Measurements from ENCODE around the gene TMEM54.
"Not testable (repeated sequence)": the region's sequence is repeated elsewhere in the genome, so short reads cannot be mapped to it uniquely, and the experiment has no call there.

TMEM54 gene

DNA sequence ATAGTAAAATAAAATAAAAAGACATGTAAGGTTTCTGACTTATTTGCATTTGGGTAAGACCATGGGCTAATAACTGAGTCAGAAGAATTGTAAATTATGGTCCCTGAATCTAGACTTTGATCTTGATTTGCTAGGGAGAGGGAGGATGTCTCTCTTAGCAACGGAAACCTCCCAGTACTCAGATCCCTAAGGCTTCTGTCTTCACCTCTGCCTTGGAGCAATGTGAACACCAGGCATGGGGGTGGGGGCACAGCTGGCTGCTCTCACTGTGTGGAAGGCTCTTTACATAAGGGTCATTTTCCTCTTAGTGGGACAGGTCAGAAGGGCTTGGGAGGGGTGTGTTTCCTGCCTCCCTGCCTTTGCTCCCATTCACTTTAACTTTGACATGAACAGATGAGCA is 17.0 kb upstream of the TMEM54 start:
- no peak for DNase-seq

- no peak for DNase-seq
These were observed 16.3 kb upstream of the TMEM54 start for GRCh38 chr1:32917521-32917920.

GRCh38 chr1:32915766-32916706 is 14.8 kb upstream of the TMEM54 start:
- DNase-seq, result no peak

- no peak for DNase-seq
These were observed 9.1 kb upstream of the TMEM54 start for GRCh38 chr1:32910319-32910718.

DNA sequence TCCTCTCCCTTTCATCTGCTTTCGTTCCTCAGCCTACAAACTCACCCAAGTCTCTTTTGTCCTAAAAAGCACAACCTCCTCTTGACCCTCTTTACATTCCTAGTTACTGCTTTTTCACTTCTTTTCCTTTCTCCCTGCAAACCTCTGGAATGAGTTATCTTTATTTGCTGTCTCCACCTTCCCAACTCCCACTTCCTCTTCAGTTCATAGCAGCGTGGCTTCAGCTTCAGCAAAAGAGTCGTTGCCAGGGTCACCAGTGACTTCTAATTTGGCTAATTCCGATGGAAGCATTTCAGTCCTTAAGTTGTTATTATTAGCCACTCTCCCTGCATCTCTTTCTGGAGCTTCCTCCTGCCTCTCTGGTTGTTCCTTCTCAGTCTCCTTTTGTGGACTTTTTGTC is 6.2 kb upstream of the TMEM54 start:
- no peak for DNase-seq

- no peak for DNase-seq
These were observed 5.5 kb upstream of the TMEM54 start for GRCh38 chr1:32906654-32907053.

DNA sequence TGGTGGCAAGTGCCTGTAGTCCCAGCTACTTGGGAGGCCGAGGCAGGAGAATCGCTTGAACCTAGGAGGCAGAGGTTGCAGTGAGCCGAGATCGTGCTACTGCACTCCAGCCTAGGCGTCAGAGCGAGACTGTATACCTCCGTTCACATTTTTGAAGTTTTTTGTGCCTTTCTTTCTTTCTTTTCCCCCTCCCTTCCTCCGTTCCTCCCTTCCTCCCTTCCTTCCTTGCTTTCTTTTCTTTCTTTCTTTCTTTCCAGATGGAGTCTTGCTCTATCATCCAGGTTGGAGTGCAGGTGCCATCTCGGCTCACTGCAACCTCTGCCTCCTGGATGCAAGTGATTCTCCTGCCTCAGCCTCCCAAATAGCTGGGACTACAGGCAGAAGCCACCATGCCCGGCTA is 4.4 kb upstream of the TMEM54 start:
- DNase-seq, result not testable (repeated sequence)

DNA sequence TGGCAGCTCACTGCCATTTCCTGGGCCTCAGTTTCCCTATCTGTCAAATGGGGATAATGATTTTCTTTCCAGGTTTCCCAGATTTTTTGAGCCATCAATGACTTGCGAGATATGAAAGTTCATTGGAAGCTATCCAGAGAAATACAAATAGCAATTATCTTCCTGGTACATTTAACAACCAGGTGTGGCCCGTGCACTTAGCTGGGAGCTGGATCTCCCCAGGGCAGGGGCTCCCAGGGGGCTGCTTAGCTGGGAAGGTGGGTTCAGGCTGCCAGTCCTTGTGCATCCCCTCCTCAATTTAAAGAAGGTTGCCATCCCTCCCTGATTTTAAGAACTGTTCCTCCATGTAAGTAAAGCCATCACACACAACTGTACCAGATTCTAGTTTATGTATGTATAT is 3.6 kb upstream of the TMEM54 start:
- DNase-seq, result no peak

DNA sequence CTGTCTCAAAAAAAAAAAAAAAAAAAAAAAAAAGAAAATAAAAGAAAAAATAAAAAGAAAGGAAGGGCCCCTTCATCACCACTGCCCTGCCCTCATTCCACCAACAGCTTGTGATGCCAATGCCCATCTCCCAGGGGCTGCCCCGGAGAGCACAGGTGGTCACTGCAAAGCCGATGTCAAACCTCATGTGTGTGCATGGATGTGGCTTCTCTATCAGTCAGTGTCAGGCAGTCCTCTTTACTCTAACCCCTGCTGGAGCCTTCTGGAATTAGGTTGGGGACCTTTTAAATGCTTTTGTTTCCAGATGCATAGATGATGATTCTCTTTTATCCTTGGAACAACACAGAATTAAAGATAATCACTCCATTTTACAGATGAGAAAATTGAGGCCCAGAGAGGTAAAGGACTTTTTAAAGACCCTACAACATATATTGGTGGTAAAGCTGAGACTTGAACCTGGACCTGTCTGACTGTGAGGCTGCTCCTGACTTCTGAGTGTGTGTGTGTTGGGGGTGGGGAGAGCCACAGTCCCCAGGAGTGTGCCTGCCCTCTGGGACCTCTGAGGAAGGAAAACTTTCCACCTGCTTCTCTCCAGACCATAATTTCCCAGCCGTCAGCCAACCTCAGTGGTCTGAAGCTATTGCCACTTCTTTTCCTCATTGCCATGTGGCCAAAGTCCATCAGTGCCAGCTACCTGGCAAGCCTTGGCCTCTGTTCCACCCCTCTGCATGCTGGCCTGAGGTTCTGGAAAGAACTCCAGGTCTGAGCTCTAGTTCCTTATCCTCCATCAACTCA is 3.0 kb upstream of the TMEM54 start:
- DNase-seq, result no peak

GRCh38 chr1:32902535-32902920 is 1.3 kb upstream of the TMEM54 start:
- no peak for DNase-seq

DNA sequence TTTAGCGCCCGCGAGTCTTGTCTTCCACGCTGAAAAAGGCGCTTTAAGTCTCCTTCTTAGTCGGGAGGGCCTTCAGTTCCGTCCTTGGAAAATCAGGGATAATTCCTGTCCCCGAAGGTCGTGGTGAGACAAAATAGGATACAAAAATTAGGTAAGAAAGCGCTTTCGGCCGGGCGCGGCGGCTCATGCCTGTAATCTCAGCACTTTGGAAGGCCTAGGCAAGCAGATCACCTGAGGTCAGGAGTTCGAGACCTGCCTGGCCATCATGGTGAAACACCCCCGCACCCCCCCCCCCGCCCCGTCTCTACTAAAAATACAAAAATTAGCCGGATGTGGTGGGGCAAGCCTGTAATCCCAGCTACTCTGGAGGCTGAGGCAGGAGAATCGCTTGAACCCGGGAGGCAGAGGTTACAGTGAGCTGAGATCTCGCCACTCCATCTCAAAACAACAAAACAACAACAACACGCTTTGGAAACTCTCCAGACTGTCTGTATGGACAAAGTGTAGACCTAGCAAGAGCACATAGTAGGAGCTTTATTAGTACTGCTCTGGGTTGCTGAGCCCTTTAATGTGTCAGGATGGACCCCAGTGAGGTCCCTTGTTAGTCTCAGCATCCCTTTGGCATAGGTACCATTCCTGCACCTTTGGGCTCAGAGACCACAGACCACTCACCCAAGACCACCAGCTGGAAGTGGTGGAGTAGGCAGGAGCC is 790 bp upstream of the TMEM54 start:
- DNase-seq, result no peak

DNA sequence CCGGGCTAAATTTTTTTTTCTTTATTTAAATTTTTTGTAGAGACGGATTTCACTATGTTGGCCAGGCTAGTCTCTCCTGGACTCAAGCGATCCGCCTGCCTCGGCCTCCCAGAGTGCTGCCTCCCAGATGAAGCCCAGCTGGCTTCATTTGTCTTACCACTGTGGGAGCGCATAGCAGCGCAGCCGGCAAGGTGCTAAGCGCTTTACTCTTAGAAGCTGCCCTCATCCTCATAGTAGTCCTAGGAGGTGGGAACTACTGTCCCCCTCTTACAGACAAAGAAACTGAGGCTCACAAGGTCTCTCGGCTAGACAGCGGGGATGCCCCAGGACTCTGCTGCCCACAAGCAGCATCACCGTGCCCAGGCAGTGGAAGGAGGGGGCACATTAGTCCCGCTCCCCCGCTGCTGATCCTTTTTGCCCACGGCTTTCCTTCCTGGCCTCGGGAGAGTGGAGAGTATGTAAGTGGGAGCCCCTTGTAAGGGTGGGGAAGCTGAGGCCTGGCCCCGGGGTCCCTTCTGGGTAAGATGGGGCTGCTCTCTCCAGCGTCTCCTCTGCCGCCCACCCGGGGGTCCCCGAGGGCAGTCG is 726 bp downstream of the TMEM54 start:
- no peak for DNase-seq

DNA sequence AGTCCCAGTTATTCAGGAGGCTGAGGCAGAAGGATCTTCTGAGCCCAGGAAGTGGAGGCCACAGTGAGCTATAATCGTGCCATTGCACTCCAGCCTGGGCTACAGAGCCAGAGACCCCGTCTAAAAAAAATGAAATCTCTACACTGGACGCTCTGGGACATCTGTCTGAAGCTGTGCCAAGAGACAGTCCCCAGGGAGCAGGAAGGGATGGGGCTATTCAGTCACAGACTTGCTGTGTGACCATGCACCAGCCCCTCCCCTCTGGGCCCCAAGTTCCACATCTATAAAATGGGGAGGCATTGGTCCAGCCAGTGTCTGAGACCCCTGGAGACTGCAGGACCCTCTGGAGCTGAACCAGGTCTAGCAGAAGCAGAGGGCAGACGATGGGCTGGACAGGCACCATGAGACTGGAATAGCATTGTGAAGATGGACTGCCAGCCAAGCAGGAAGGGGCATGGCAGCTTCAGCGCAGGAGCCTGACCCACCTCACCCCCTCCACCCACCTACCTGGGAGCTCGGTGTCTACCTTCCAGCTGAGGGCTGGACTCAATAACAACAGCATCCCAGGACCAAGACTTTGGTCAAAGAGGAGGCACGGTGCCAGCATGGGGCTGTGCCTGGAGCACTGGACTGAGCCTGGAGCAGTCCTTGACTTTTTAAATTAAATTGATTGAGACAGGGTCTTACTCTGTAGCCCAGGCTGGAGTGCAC is 1.4 kb downstream of the TMEM54 start:
- DNase-seq, result no peak

DNA sequence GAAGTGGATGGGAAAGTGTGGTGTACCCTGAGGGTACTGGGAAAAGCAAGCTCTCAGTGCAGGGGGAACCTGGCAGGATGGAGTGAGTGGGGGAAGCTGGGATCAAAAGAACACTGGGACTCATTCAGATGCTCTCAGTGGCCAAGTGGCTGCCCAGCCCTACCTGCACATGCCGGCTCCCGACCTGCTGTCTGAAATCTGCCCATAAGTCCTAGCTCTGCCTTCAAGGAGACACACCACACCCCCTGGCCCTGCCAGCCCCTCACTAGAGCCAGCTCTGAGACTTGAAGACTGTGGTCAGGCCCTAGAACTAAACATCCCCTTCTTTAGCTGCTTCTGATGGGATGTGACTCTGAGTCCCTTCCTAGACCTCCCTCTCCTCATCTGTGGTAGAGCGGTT is 2.2 kb downstream of the TMEM54 start:
- DNase-seq, result no peak

DNA sequence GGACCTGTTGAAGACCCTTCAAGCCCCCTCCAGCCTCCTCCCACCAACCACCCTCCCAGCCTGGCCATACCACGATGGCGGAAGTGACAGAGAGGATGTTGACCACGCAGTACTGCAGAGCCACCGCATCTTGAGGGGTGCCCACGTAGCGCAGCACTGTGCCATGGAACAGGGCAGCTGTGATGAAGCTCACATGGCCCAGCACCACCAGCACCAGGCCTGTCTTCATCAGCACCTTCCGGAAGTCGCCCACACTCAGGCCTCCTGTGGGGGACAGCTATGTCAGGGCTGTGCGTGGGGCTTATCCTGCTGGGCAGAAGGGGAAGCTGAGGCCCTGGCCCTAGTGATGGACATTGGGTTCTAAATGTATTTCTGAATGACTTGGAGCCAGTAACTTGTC is 3.1 kb downstream of the TMEM54 start:
- no peak for DNase-seq

DNA sequence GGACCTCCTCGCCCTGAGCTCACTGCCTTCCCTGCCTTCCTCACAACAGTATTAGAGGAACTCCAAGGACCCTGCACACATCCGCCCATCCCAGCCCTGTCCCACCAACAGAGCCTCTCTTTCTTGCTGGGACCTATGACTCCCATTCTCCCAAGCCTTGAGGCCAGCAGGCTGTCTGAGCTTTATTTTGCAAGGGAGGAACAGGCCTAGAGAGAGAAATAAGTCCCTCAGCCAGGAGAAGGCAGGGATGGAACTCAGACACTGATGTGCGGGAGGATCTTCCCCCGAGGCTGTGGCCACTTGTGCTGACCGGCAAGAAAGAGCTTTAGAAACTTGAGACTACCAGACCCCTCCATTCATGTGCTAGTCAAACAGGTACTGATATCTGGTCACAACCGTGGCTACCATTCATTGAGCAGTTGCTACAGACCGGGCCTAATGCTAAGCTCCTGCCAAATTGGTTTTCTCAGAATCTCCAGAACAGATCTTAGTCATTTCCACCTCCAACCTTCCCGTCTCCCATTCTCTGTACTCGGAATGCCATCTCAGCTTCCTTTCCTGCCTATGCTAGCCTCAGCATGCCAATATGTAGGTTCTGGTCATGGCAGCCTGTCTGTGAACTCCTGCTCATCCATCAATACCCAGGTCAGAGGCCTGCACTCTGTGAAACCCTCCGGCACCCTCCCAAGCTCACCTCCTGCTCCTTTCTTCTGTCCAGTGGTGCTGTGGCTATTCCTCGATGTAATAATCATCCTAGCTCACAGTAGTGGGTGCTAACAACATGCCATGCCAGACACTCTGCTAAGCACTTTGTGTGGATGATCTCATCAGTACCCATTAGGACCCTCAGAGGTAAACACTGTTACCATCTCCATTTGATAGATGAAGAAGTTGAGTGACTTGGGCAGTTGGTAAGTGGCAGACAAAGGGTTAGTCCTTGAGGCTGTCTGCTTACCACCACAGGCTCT is 3.8 kb downstream of the TMEM54 start:
- DNase-seq, result no peak

DNA sequence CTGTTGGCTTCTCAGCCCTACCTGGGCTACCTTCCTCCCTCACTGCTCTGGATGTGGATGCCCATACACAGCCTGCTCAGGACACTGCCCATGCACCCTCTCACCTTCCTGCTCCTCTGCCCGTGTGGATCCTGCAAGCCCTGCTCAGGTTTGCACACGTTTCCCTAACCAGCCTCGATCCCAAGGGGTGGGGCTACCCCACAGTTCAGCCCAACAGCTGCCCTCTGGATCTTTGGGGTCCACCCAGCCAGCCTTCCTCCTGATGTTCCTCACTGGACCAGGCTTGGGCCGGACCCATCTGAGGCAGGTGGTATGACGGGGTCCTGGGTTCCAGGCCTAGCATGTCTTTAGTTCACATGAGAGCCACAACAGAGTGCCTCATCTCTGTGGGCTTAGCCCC is 4.7 kb downstream of the TMEM54 start:
- no peak for DNase-seq

GRCh38 chr1:32895325-32896215 is 5.6 kb downstream of the TMEM54 start:
- no peak for DNase-seq

DNA sequence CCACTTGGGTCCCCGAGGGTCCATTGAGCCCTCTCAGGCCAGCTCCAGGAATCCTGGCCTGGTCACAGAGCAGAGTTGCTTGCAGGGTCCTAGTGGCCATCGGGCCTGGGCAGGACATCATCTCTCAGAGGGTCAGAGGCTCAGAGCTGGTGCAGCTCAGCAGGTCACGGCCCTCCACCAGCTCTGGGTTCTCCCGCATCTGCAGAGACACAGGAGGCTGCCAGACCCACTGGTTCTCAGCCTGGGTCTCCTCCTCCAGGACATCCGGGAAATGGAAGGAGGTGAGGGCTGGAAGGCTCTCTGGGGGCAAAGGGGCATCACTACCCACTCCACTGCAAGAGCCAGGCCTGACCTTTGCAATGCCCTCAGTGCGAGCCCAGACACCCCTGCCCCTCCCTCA is 6.5 kb downstream of the TMEM54 start:
- DNase-seq, result no peak

- DNase-seq, result no peak
These were observed 7.1 kb downstream of the TMEM54 start for GRCh38 chr1:32894019-32894600.

Measured in NCI-H1092 treated with DMSO at 0.1 percent for 48 hours (cell line).